EH (cell line): ENCODE results near the gene GRM5.

Experiments used
- DNase-seq: peaks from one replicate; pipeline ENCODE4 v3.0.0-alpha.2; 2015; ENCODE audit warnings: low read depth

GRM5 gene

DNA sequence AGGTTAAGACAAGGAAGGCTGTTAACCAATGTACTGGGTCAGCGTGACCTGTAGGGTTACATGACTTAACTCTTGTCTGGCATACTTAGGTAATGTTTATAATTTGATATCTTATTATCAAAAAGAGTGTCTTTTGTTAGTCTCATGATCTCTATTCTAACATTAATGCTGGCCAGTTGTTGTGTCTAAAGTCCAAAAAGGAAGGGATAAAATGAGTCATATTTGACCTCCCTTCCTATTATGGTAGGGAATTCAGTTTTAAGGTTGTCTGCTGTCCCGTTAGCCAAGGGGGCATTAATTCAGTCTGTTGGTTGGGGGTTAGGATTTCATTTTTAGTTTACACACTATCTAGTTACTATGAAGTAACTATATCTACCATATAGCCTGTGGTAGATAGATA, 364.0 kb downstream of the GRM5 start:
- no peak for DNase-seq

DNA sequence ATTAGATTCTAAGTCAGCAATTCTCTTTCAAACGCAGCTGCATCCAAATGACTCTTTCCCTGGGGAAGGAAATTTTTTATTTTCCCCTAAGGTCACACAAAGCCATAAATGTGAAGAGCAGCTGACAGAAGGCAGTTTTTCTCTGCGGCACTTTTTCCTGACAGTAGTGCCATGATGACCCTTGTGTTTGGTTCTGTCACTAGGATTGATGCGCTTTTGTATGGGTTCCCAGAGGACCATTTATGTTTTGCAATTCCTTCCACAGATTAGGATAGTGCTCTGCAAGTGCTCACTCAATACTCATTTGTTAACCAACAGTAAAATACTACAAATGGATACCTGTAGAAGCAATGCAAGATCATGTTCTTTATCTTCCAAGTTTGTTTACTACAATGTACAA, 368.6 kb downstream of the GRM5 start:
- DNase-seq: no peak

DNA sequence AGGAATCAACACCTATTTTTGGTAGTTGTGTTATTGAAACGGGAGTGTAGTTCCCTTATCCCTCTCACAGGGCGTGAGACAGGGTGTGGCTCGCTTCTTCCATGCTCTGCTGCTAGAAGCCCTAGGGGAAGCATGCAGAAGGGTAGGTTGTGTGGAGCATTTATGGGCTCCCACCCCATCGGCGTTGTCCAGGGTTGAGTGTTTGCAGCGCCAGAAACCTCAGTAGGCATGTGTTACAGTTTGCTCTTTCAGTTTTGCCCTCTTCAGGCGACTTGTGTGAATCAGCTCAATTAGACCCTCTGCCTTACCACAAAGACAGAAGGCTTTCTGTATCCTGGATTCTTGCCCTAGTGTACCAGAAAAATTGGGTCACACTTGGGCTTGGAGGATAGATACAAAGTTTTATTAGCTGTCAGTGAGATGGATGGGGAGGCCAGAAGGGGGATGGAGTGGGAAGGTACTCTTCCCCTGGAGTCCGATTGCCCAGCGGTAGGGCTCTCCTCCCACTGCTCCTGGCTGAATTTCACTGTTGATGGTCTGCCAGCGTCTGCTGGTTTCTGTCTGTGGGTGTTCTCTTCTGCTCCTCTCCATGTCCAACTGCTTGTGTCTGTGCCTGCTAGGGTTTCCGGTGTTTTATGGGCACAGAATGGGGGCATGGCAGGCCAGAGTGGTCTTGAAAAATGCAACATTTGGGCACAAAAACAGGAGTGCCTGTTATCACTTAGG, 369.9 kb downstream of the GRM5 start:
- no peak for DNase-seq

DNA sequence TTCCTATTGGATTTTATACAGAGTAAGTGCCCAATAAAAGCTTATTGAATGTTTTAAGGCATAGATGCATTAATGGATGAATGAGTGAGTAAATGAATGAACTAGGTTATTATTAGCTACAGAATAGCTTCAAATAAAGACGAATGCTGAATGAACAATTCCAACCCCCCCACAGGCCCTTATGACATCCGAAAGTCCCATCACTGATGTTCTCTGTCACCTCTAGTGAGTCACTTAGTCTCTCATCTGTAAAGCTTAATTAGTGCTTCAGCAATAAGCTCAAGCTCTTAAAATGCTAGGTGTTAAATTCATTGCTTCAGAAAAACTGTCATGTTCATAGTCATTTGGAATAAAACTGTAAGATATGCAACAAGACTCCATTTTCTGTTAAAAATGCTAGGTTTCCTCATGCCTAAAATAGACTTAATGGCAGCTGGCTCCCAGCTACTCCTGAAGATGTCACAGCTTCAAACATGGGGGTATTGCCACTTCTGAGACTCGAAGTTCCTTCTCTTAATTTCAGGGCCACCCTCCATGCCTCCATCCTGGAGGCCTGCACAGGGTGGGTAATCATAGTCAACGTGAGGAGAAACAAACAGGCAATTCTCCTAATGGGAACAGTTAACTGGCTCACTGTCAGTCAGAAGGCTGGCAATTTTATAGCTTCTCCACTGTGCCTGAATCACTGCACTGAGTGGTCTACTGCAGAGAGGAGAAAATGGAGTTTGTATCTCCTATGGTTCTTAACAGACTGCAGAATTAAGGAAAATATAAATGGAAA, 373.3 kb downstream of the GRM5 start:
- DNase-seq: no peak

DNA sequence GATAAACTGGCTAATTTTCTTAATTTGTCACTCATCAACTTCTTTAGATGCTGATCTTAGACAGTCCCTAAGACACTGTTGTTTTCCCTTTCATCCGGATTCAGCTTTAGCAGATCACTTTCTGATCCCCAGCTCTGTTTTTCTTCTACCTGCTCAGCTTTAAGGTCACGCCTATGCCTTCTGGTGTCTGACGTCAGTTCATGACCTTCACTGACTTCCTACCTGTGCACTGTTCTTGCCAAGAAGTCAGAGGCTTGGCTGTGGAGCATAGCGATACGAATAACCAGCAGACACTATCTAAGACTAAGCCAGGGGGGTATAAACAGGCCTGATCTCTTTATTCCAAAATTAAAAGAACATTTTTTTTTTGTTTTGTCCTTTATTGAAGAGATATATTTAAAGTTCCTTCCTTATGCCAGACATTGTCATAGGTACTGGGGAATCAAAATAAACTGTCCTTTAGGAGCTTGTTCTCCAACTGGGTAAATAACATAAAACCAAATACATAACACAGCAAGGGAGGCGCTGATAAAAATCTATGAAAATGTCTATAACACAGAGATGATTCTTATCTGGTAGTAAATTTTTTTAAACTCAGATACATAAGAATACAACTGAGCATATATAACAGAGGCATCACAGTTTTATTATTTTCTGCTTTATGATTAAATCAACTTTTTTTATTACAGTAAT, 376.1 kb downstream of the GRM5 start:
- DNase-seq: no peak

DNA sequence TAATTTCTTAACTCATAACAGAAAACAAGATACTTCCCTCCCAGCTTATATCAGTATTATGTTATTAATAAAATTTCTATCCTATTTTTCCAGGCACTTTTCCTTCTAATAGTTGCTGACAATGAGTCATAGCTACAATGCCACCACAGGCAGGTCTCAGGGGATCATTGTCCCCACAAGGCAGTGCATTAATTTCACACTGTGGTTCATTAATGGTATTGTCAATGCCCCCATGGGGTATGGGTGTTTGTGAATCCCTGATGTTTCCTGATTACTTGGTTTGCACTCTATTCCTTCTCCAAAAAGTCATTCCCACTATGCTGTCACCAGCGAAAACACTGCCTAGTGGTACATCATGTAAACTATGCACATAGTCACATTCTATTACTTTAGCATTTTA, 382.8 kb downstream of the GRM5 start:
- no peak for DNase-seq

DNA sequence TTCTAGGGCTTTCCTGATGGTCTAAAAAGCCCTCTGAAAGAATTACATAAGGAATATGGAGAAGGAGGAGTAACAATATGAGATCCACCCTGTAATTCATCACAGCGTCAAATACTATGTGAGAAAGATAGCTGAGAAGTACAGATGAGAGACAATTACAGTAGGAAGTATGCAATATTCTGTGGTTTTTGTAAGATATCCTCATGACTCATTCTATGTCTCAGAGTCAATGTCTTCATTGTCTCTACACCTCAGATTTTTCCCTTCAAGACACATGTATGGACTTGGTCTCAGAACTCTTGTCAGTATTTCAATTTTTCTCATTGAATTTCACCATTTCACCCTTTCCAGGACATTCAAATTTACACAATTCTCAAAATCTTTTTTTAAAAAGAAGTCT, 385.0 kb downstream of the GRM5 start:
- DNase-seq: peak; percentile 2

DNA sequence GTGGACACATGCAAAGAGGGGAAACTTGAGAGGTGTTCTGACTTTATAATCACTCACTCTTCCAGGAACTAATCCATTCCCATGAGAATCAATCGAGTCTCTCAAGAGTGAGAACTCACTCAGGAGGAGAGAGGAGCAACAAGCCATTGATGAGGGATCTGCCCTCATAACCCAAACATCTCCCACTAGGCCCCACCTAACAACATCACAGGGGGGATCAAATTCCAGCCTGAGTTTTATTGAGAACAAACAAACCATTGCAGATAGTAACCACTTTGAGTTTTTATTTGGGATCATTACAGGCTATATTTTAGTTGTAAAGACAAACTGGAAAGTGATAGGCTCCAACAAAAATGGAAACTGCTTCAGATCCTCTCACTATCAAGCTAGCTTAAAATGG, 399.4 kb downstream of the GRM5 start:
- DNase-seq: no peak

DNA sequence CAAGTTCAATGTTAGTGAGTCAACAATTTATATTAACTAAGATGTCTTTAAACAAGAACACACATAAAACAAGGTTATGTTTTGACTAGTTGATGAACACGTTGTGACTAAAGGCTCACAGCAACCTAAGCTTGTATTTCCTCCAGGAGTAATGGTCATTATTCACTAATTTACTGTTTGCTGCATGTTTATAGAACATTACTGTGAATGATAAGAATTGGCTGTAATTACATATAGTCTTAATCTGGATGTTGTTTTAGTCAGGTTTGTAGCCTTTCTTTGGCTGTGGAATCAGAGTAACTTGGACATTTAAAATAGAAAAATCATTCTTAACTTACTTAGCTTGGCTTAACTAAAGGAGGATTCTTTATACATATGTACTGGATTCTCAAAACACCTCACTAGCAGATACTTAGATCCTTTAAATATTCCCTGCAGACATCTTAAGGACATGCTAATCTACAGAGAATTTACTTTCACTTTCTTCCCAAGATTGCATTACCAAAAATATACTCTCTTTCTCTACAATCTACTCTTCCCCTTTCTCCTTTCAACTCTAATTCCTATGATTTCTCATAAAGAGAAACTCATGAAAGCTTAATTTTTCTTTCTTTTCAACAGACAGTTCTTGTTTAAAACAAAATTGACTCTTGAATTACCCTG, 408.6 kb downstream of the GRM5 start:
- DNase-seq: peak; percentile 3

DNA sequence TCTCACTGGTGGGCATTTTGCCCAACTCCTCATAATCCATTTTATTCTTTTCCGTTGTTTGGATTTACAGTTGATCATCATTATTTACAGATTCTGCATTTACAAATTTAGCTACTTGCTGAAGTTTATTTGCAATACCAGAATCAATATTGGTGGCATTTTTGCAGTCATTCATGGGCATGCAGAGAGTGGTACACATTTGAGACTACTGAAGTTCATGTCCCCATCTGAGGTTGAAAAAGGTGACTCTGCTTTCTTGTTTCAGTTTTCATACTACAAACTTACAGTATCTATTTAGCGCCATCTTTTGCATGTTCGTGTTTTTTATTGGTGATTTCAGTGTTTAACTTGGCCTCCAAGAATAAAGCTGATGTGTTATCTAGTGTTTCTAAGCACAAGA, 409.5 kb downstream of the GRM5 start:
- no peak for DNase-seq

DNA sequence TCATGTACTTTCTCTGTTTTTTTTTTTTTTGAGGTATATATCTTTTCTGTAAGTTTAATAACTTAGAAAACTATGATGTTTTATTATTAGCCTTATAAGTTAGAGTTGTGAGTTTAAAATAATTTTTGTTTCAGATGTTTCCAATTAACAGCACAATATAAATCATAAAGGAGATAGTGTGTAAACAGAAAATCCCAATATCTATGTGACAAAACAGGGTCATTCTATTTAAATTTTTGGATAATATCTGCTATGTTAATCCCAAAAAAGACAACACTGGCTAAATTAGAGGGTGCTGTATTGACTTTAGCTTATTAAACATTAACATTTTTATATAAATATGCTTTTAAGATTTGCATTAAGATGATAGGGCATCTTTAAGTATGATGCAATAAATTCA, 410.1 kb downstream of the GRM5 start:
- DNase-seq: no peak

DNA sequence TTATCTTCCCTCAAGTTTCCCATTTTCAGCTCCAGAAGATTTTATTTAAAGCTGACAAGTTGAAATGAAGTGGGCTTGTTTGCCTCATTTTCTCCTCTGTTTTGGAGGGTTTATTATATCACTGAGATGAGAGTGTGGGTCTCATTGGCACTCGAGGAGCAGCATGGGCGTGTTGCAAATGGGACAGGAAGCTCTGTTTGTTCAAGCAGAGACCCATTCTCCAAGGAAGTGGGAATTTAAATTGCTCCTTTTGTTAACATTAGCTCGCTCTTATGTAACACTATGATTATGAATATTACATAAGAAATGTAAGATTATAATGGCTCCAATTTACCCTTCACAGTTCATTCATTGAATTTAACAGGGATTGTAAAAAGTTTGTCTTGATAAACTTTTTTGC, 410.6 kb downstream of the GRM5 start:
- DNase-seq: no peak

DNA sequence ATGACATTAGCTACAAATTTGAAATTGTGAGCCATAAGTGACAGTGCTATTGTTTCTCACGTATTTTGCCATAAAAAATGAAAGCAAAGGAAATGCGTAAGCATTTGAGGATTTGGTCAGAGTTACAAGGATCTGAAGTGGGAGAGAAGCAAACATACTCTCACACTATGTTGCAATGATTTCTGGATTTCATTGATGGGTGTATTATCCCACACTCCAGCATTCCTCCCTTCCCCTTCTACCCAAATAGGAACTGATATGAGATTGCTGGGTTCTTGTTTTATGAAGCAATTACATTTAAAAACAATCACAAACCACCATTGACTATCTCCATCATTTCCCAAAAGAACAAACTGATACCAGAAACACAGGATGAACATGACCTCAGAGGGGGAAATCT, 414.2 kb downstream of the GRM5 start:
- no peak for DNase-seq

DNA sequence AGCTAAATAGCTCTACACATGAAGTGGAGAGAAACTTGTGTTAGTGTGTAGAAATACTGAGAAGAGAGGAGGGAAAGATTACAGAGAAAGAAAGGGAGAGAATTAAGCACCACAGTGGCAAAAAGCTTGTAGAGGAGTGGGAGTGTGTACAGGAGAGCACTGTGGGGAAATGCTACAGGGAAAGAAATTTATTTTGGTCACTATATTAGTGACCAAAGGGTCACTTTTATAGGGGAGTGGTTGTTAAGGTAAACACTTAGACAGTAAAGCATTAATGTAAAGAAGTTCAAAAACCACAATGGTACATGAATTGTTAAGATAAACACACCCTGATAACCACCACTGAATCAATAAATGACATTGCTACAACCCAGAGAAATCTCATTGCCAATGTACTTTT, 421.1 kb downstream of the GRM5 start:
- no peak for DNase-seq

DNA sequence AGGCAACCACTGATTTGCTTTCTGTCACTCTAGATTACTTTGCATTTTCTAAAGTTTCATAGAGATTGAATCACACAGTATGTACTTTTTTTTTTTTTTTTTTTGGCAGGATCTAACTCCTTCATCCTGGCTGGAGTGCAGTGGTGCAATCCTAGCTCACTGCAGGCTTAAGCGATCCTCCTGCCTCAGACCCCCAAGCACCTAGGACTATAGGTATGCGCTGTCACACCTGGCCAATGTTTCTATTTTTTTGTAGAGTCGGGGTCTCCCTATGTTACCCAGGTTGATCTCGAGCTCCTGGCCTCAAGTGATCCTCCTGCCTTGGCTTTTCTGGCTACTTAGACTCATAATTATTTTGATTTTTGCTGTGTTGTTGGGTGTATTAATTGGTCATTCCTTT, 433.6 kb downstream of the GRM5 start:
- no peak for DNase-seq

DNA sequence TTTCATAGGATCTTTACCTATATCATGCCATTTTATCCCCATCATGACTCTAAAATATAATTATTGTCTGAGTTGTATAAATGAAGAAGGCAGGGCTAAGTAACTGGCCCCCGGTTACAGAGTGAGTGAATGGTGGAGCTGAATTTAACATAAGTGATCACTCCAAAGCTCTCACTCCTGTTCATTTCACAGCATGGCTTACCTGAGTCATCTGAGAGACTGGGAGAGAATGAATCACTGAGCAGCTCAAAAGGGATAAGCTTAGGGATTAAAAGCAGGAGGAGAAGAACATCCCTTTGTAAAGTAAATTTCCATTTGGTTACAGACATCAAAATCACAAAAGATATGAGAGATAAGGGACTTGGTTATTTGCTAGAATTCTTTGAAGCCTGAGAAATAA, 434.3 kb downstream of the GRM5 start:
- no peak for DNase-seq

DNA sequence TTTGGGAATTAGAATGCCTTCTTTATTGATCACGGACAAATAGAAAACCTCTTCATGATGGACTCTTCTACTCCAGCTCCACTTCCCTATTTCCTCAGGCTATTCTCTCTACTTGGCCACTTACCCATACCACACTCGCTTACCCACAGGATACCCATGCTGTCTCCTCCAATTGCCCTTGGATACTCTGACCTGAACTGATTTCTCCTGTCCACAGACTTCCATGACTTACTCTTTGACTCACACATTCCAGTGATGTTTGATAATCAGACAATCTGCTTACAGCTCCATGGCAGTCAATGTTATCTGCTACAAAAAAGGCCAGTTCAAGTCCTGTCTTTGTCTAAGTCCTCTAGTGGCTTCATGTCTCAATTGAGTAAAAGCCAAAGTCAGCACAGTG, 436.3 kb downstream of the GRM5 start:
- peak; percentile 50 for DNase-seq

DNA sequence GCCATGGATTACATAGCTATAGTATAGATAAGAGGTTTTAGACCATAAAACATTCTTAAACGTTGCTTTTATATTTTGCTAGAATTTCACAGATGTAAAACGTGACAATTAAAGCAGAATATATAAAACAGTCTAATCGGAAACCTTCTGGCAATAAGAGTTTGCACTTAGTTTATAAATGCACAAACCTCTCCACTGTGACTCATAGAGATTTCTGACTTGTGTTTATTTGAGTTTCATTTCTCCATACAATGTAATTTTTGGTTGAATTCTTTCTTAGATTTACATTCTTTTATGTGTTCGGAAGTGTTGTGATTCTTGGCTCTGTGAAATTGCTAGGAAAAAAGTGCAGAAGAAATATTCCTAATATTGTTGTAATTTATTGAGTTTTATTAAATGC, 439.6 kb downstream of the GRM5 start:
- DNase-seq: peak; percentile 41

DNA sequence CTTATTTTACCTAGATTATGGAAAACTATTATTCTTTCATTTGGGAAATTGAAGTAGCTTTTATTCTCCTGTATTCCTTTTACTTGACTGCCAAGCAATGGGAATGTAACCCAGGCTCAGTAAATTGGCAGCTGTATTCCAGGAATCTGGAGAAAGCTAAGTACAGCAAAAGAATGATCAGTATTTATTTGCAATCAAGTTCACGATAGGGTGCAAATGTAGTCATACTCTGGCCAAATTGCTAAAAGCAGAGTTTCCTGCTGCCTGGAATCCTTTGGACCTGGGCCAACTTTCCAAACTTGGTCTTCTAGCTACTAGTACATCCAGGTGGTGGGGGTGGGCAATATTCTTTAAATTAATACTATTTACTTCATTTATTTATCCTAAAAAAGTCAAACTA, 442.3 kb downstream of the GRM5 start:
- DNase-seq: peak; percentile 66

DNA sequence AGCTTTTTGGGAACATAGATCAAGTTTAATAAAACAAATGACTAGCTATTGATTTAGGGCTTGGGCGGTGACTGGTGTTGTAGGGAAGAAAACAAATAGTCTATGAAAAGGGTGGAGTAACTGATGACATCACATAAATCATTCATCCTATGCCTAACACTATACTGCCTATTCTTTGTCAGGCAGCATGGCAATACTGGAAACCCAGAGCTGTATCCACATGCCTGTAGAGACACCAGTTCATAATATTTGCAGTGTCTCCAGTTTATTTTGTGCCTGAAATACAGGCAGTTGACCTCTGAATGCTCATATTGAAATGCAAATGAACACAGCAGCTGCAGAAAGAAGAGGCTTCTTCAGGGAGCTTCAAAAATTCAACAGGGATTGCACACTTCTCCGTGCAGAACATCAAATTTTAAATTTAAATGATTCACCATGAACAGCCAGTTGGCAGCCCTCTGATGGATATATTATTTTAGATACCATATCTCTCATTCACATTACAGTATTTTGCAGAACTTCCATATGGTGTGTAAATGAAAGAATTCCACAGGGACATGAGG, 445.1 kb downstream of the GRM5 start:
- no peak for DNase-seq

DNA sequence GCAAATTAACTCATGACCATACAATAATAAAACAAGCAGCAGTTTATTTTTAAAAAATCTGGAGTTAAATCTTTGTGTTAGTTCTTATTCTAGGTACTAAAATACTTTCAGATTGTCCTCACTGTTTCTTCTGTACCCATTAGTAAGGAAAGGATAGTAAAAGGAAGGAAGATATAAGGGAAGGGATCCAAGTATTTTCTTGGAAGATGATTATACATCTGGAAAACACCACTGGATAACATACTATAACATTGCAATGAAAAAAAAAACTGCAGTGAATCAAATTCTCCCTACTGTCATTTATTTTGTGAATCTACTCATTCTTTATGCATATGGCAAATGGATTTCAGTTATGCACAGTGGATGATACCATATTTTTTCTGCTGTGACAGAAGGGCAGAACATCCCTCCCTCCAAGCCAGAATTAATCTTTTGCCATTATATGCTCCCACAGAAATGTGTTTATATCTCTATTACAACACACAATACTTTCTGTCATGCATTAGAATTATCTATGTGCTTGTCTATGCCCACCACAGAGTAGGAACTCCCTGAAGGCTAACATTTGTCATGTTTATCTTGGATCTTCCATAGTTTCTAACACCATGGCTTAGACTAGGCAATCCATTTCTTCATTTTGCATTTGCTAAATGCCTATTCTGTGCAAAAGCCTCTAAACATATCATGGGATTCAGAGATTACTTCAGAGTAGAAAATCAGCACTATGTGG, 446.0 kb downstream of the GRM5 start:
- DNase-seq: peak; percentile 29

DNA sequence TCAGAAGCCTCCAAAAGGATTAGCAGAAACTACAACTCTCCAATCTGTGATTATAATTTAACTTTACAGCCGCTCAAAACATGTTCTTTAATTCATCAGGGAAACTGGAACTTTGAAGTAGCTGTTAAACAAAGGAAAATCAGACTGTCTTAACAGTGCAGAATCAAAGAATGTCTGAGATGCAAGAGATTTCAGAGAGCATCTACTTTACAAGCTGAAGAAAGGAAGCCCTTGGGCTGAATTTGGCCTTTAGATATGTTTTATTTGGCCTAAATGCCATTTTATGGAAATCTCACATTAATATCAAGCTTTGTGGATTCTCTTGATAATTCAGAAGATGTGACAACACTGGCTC, 446.7 kb downstream of the GRM5 start:
- peak; percentile 22 for DNase-seq
